Loucy (cell line): ENCODE data around the gene TTBK2.

ENCODE experiments used
- H2AFZ ChIP-seq: fragments of 200-600 bp; sonication (generic); 2 replicates; pipeline ENCODE4 v1.6.0; 2016; ENCODE audit warnings: antibody characterized with exemption, mild to moderate bottlenecking, low read length, moderate library complexity
- H3F3A ChIP-seq: fragments of 200-600 bp; 2 replicates; pipeline ENCODE4 v1.6.0; 2016; ENCODE audit warnings: antibody characterized with exemption, low read depth, mild to moderate bottlenecking
- H3K27me3 ChIP-seq: fragments of 200-600 bp; sonication (generic); 2 replicates; pipeline ENCODE4 v1.6.1; 2014; ENCODE audit warnings: low read length, mild to moderate bottlenecking; ENCODE audit not compliant: insufficient read depth, poor library complexity, severe bottlenecking
- H3K36me3 ChIP-seq: fragments of 200-600 bp; sonication (generic); 2 replicates; pipeline ENCODE4 v1.6.1; 2016; ENCODE audit warnings: low read length; ENCODE audit not compliant: insufficient read depth
- H3K4me1 ChIP-seq: fragments of 200-600 bp; sonication (generic); 2 replicates; pipeline ENCODE4 v1.5.1; 2014; ENCODE audit warnings: low read length, mild to moderate bottlenecking; ENCODE audit not compliant: insufficient read depth, poor library complexity, severe bottlenecking
- H3K4me2 ChIP-seq: fragments of 200-600 bp; sonication (generic); 2 replicates; pipeline ENCODE4 v1.6.0; 2014; ENCODE audit warnings: antibody characterized with exemption, low read length, low read depth, mild to moderate bottlenecking; ENCODE audit not compliant: poor library complexity, severe bottlenecking
- H3K4me3 ChIP-seq: fragments of 200-600 bp; sonication (generic); 2 replicates; pipeline ENCODE4 v1.5.1; 2014; ENCODE audit warnings: low read length, mild to moderate bottlenecking, mixed read lengths; ENCODE audit not compliant: poor library complexity, severe bottlenecking
- H3K79me2 ChIP-seq: fragments of 200-600 bp; sonication (generic); 2 replicates; pipeline ENCODE4 v1.6.1; 2014; ENCODE audit warnings: low read length; ENCODE audit not compliant: insufficient read depth
- H3K9ac ChIP-seq: fragments of 200-600 bp; sonication (generic); 2 replicates; pipeline ENCODE4 v1.6.0; 2014; ENCODE audit warnings: mild to moderate bottlenecking, low read depth, low read length, moderate library complexity; ENCODE audit not compliant: poor library complexity, severe bottlenecking
- H3K9me2 ChIP-seq: fragments of 200-600 bp; sonication (generic); replicated peaks from 2 replicates; pipeline ENCODE4 v1.6.1; 2016; ENCODE audit warnings: low read depth, low read length, mixed read lengths
- H3K9me3 ChIP-seq: fragments of 200-600 bp; sonication (generic); 2 replicates; pipeline ENCODE4 v1.6.1; 2014; ENCODE audit warnings: mild to moderate bottlenecking, antibody characterized with exemption, low read length, low read depth; ENCODE audit not compliant: insufficient read depth
- H4K20me1 ChIP-seq: fragments of 200-600 bp; sonication (generic); 2 replicates; pipeline ENCODE4 v1.6.0; 2014; ENCODE audit warnings: antibody characterized with exemption, low read length, mild to moderate bottlenecking; ENCODE audit not compliant: insufficient read depth, poor library complexity, severe bottlenecking
- EZH2phosphoT487 ChIP-seq: fragments of 200-600 bp; IDR thresholded peaks from 2 replicates; pipeline ENCODE4 v1.6.1; 2018; ENCODE audit warnings: antibody characterized with exemption, mild to moderate bottlenecking, moderate library complexity, borderline replicate concordance
- TF ChIP-seq, protein P1 (sequence below): fragments of 200-600 bp; sonication (generic); conservative IDR thresholded peaks from 2 replicates; pipeline ENCODE4 v1.5.1; 2014; ENCODE audit warnings: mild to moderate bottlenecking, antibody characterized with exemption, low read length

Gene TTBK2

DNA sequence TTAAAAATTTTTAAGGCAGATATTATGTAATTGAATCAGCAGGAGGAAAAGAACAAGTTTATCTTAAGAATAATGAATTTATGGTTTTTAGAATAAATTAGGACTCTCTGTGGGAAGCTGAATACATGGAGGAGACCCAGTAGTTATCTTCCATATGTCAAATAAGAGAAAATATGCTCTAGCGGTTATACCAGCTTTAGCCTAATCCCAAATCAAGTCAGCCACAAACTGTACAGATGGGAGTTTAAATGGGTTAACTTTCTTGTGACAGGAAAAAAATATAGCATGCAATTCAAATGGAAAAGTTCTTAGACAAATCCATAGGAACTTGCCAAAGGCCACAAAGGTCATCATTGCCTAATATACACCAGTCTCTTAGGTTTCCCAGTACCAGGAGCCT, 84.3 kb downstream of the TTBK2 start:
- Histone ChIP-seq H3F3A (no peaks in the 10 kb centered on the region), H3K4me1 (no peaks in the 10 kb centered on the region), H3K9me2 (no peaks in the 10 kb centered on the region), H3K9ac (no peak overlapping the region), H4K20me1 (no peaks in the 10 kb centered on the region), H3K9me3 (no peaks in the 10 kb centered on the region), H2AFZ (no peak overlapping the region), H3K4me3 (no peak overlapping the region), H3K27me3 (no peaks in the 10 kb centered on the region), H3K4me2 (no peak overlapping the region), H3K36me3 (peaks cover 11% of the 10 kb centered on the region; the same call in 1 of the 2 replicates), H3K79me2 (no peaks in the 10 kb centered on the region)
- TF ChIP-seq, protein P1, sequence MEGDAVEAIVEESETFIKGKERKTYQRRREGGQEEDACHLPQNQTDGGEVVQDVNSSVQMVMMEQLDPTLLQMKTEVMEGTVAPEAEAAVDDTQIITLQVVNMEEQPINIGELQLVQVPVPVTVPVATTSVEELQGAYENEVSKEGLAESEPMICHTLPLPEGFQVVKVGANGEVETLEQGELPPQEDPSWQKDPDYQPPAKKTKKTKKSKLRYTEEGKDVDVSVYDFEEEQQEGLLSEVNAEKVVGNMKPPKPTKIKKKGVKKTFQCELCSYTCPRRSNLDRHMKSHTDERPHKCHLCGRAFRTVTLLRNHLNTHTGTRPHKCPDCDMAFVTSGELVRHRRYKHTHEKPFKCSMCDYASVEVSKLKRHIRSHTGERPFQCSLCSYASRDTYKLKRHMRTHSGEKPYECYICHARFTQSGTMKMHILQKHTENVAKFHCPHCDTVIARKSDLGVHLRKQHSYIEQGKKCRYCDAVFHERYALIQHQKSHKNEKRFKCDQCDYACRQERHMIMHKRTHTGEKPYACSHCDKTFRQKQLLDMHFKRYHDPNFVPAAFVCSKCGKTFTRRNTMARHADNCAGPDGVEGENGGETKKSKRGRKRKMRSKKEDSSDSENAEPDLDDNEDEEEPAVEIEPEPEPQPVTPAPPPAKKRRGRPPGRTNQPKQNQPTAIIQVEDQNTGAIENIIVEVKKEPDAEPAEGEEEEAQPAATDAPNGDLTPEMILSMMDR = no peak
- TF ChIP-seq EZH2phosphoT487 = no peak

DNA sequence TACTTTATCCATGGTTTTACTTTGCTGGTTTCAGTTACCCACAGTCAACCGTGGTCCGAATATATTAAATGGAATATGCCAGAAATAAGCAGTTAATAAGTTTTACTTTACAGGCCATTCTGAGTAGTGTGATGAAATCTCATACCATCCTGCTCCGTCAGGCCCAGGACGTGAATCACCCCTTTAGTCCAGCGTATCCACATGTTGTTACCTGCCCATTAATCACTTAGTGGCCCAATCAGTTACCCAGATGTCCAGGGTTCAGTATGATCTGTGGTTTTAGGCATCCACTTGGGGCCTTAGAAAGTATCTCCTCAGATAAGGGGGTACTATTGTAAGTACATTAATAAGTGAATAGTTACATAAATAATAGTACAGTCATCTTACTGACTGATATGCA, 88.0 kb downstream of the TTBK2 start:
- no peaks in the 10 kb centered on the region for H4K20me1 ChIP-seq
- H3K4me1 ChIP-seq = no peaks in the 10 kb centered on the region
- no peaks in the 10 kb centered on the region for H3K9me3 ChIP-seq
- no peaks in the 10 kb centered on the region for H3K9me2 ChIP-seq
- H3F3A ChIP-seq = no peaks in the 10 kb centered on the region
- no peaks in the 10 kb centered on the region for H3K79me2 ChIP-seq
- no peak overlapping the region for H3K4me3 ChIP-seq
- TF ChIP-seq EZH2phosphoT487 = no peak
- H3K4me2 ChIP-seq = no peak overlapping the region
- no peaks in the 10 kb centered on the region for H3K27me3 ChIP-seq
- H3K9ac ChIP-seq = no peak overlapping the region
- no peak overlapping the region for H2AFZ ChIP-seq
- H3K36me3 ChIP-seq = no peaks in the 10 kb centered on the region

DNA sequence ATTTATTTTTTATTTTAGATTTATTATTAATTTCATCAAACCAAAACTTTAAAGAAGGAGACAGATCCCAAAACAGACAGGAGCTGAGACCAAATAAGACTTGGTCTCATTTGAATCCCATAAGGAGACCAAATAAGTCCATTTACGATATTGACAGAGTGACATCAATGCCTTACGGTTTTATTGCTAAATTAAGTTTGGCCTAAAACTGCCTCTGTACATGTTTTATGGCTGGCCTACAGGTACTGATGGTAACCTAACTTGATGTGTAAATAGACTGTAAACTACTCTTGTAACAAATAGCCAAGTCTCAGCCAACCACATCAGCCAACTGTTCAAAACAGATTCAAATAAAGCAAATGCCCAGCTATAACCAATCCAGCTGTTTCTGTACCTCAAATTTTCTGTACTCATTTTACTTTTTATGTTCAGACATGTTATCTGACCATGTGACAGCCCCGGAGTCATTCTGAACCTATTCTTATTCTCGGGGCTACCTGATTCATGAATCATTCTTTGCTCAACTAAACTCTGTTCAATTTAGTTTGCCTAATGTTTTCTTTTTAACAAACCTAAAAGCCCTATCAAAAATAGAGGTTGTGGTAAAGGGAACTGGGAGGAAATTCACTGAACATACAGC, 94.2 kb downstream of the TTBK2 start:
- Histone ChIP-seq H3F3A (no peaks in the 10 kb centered on the region), H3K36me3 (peaks cover 11% of the 10 kb centered on the region; the same call in 1 of the 2 replicates), H4K20me1 (no peaks in the 10 kb centered on the region), H3K27me3 (no peaks in the 10 kb centered on the region), H3K9ac (no peak overlapping the region), H3K79me2 (no peaks in the 10 kb centered on the region), H3K4me2 (no peak overlapping the region), H3K4me3 (no peak overlapping the region), H3K4me1 (no peaks in the 10 kb centered on the region), H2AFZ (no peak overlapping the region), H3K9me2 (no peaks in the 10 kb centered on the region), H3K9me3 (no peaks in the 10 kb centered on the region)
- TF ChIP-seq EZH2phosphoT487 = no peak
- TF ChIP-seq, protein P1 = no peak

DNA sequence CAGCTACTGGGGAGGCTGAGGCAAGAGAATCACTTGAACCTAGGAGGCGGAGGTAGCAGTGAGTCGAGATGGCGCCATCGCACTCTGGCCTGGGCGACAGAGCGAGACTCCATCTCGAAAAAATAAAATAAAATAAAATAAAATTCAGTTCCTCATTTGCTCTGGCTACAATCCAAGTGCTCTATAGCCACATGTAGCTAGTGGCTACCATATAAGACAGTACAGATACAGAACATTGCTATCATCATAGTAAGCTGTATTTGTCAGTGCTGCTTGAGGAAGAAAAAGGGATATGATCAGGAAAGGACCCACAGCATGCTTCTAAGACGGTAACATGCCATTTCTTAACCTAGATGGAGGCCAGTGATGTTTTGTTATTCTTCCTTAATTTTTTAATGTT, 95.0 kb downstream of the TTBK2 start:
- Histone ChIP-seq H3K4me1 (no peaks in the 10 kb centered on the region), H3K9me2 (no peaks in the 10 kb centered on the region), H4K20me1 (no peaks in the 10 kb centered on the region), H3K9me3 (no peaks in the 10 kb centered on the region), H3K4me3 (no peak overlapping the region), H3K9ac (no peak overlapping the region), H2AFZ (no peak overlapping the region), H3K27me3 (no peaks in the 10 kb centered on the region), H3K4me2 (no peak overlapping the region), H3F3A (no peaks in the 10 kb centered on the region), H3K36me3 (peaks cover 16% of the 10 kb centered on the region; the same call in 1 of the 2 replicates), H3K79me2 (no peaks in the 10 kb centered on the region)
- TF ChIP-seq EZH2phosphoT487 = no peak
- TF ChIP-seq, protein P1 = no peak
